ENCODE data around the gene GALNT10.

Gene GALNT10

DNA sequence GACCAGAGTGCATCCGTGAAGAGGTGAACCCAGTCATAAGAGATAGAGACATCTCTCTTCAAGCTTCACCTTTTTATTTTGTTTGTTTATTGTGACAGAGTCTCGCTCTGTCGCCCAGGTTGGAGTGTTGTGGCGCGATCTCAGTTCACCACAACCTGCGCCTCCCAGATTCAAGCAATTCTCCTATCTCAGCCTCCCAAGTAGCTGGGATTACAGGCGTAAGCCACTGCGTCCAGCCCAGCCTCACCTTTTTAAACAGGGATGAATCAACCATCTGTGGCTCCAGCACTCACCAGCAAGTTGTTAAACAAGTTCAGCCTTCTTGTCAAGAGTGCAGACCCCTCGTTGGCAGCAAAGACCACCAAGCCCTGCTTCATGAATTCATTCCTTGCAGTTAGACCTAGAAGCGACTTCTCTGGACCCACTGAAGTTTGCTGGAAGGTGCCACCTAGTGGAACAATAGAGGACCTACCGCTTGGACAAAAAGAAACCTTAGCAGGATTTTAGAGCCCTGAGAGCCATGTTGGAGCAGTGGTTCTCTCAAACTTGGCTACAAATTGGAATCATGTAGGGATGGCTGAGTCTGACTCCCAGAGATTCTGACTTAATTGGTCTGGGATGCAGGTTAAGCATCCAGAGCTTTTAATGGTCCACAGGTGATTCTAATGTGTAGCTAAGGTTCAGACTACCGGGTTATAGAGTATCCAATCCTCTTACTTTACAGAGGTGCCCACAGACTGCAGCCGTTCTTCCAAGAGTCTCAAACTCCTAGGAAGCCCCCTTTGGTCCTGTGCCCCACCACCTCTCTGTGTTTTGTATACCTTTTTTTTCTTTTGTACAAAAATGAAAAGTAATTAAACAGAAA, 10.5 kb upstream of the GALNT10 start:
- peak; percentile 26 for DNase-seq

DNA sequence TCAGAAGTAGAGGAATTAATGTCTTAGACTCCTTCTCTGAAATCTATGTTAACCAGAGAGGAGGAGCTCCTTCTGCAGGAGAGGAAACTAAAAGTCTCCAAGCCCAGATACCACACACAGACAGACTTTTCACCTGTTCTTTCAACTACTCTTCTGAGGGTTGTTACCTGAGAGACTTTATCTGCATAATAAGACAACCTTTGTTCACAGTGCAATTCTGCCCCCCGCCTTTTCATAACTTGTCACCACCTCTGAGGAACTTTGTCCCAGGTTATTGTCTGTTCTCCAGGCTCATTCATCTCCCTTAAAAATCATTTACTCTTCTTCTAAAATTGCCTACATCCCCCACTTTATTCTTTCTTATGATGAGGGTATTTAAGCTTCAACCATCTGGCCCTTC, 9.4 kb upstream of the GALNT10 start:
- DNase-seq: no peak

DNA sequence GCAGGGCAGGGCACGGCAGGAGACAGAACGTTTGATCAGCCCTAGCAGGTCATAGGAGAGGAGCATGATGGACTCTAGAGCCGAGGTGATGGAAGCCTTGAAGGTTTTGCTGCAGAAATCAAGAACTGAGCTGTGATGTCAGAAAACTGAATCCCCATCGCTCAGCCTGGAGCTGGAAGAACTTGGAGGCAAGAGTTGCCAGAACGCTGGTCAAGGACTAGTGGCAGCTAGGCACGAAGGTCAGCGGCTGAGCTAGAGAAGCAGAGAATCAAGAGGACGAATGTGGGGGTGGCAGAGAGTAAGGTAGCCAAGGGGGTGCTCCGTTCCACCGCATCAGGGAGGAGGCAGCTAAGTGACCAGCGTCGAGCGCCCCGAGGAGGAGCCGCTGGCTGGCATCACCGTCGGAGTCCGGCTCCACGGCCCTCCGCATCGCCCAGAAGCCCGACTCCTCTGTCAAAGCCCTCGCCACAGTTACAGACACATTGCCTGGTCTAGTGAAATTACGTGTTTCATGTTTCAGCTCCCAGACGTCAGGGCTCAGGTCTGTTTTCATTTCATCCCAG, 1.2 kb upstream of the GALNT10 start:
- no peak for DNase-seq

DNA sequence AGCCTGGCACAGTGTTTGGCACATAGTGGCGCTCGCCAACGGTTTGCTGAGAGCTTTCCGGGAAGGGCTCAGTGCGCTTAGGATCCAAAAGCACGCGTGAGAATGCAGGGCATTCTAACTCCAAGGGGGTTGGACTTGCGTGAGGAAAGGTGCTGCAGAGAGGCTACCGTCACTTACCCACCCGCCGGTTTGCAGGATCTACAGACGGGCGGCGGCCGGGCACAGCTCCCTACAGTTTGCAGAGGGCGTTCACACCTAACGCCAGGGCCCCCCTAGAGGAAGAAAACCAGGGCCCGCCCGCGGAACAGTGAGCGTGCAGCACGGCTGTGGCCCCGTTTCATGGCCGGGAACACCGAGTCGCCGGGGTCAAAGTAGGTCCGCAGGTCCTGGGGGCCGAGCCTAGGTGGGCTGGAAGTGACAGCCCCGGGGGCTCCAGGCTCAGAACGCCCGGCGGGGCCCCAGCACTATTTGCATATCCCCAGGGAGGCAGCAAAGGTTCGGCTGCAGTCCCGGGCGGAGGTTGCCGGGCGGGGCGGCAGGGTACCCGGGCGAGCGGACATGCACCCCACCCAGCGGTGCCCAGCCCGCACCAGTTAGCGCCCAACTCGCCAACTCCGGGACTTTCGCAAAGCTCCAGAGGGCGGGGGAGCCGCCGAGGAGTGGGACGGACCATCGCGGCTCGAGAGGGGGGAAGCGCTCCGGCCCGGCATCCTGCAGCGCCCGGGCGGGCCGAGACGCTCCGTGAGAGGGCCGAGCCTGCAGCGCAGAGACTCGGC, 526 bp upstream of the GALNT10 start:
- DNase-seq: peak; percentile 83

DNA sequence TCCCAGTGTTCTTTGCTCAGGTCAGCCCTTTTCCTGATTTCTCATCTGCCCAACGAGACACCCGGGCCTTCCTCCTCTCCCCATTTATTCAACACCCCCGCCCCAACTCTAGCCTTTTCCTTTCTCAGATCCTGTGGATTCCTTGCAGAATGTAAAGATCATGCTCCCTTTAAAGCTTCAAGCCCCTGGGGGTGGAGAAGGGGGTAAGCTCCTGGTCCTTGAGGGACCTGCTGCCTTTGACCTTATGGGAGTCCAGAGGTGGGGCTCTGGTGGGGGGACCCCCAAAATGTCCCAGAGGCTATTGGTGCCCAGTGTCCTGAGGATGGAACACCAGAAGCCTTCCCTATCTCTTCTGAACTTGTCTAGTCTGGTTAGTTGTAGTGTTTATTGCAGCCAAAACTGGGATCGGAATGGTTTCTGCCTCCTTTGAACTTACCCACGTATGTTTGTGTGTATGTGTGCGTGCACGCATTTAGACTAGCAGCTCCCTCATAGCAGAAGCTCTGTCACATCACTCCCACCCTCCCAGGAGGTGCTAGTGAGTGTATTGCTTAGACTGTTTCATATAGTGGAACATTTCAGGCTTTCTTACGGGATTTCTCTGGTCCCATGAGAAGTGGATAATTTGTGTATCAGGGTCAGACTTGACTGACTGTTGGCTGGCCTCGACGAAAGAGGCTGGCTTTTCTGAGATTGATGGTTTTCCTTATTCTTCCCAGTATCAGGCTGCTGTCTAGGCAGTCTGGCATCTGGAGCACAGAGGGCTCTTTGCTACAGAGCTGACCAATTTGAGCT, 1.1 kb downstream of the GALNT10 start:
- no peak for DNase-seq

DNA sequence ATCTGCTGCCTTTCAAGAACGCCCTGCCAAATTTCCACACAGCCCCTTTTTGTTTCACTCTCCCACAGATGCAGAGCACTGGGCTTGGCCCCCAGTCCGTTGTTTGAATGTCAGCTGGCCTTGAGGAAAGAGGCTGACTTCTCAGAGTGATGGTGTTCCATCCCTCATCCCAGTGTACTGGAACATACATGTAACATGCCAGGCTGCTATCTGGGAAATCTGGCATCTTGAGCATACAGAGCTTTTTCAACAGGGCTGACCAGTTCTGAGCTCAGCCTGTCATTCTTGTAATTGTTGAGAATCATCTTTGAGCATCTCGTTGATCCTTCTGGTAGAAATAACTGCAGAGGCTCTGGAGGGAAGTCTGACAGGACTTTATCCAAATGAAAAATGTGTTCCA, 2.8 kb downstream of the GALNT10 start:
- DNase-seq: no peak

DNA sequence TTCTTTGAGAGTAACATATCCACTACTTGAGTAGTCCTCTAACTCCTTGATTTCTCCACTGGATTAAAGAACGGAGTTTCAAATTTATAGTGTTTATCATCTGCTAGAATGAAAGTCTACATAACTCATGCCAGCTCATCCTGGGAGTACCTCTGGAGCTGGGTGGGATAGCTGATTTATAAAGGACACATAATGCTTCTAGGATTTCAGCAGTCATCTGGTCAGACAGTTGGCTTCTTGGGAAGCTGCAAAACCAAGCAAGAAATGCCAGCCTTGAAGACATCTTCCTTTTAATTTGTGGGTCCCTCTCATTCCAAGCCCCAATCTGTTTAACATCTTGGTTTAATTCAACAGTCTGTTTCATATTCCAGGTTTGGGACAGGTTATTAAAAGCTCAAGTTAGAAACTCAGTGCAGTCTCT, 3.2 kb downstream of the GALNT10 start:
- no peak for DNase-seq

DNA sequence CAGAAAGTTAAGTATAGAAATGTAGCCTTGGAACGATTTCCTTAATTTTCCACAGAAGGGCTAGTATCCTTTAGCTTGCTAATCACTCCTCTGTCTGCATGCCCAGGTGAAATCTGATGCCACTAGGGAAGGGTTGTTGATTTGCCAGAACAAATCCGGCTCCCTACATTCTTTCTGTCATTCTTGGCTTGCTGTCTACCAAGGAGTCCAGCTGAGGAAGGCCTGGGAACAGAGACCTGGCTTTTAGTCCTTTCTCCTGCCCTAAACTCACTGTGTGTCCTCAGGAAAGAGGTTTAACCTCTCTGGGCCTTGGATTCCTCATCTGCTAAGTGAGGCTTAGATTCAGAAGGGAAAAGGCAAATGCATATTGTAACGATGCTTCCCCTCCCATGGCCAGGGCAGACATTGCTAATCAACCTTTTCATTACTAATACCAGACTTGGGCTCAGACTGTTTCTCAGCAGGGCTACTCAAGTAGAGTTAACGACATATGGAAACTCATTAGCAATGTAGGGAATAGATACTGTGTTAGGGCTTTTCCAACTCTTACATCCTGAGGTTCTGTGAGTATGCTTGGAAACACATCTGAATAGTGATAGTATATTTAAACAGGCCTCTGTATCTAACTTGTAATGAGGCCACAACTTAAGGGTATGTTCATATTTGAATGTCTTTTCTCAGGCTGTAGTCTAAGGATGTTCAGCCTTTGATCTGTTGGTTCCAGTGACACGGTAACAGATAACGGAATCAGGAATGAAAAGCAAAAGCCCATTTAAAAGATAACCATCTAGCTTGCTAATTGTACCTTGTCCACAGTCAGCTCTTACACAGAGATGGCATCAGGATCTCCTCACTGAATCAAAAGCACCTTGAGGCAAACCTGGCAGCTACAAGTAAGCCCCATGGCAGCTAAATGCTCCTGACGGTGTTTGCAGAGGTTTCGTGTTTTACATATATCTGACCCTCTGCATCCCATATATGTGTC, 4.1 kb downstream of the GALNT10 start:
- DNase-seq: no peak

DNA sequence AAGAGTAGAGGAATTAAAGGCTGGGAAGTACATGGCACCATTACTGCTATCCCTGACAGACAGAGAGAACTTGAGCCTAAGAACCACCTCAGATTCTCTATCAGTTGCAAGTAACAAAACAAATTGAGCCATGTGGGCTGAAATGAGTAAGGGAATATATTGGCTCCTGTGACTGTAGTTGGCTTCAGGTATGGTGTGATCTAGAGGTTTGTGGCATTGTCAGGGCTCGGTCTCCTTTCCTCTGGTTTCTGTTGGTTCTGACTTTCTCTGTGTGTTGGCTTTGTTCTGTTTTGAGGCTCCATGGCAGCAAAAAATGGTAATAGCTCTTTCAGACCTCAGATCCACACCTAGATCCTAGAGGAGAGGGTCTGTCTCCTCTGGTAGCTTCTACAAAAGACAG, 5.7 kb downstream of the GALNT10 start:
- DNase-seq: no peak

DNA sequence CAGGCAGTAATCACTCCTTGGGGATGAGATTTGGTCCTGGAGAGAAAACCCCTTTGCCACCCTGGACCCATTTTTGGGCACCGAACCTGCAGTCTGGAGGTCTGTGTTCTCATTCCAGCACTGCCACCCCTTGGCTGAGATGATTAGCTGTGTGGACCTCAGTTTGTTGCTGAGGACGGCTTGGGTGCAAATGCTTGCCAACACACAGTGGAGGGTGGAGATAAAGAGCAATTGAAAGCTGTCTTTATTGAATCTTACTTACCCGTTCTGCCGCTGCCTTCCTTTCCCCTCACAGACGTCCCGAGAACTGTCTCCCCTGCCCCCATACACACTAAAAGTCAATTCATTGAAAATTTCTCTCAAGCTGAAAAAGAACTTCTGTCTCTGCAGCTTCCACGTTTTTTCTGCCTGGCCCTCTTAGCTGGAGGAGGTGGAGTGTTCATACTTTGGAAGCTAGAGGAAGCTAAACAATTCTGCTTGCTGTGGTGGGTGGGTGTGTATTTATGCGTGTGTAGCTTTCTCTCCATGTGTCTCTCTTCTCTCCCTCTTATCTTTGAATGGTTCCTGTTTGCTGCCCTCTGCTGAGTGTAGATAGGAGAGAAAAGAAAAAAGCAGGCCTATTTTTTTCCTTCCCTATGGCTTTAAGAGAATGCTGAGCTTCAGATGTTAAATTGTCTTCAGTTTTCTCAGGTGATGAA, 6.6 kb downstream of the GALNT10 start:
- DNase-seq: no peak

DNA sequence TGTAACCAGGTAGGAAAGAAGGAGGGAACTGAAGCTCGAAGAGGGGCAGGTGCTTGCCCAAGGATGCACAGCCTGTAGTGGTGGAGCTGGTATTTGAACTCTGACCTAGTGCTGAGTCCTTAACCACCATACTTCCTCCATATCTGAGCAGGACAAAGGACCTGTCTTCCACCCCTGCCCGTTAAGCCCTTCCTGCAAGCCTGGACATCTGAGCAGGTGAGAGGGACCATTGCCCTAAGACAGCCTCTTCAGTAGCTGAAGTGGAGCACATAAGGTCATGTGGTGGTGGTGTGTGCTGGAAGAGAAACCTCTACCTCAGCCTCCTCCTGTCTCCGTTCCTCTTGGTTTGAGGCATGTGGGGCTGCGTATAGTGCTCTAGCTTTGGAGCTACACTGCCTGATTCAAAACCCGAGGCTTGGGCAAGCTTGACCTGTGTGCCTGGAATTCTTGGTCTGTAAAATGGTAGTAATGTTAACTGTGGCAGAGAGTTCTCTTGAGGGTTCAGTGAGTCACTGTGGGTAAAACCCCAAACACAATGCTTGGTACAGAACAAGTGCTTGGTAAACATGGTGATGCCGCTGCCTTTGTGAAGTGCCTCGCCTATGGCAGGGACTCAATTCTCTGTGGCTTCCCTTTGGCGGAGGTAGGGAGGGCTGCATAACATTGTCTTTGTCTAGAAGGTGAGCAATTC, 7.4 kb downstream of the GALNT10 start:
- peak; percentile 49 for DNase-seq

DNA sequence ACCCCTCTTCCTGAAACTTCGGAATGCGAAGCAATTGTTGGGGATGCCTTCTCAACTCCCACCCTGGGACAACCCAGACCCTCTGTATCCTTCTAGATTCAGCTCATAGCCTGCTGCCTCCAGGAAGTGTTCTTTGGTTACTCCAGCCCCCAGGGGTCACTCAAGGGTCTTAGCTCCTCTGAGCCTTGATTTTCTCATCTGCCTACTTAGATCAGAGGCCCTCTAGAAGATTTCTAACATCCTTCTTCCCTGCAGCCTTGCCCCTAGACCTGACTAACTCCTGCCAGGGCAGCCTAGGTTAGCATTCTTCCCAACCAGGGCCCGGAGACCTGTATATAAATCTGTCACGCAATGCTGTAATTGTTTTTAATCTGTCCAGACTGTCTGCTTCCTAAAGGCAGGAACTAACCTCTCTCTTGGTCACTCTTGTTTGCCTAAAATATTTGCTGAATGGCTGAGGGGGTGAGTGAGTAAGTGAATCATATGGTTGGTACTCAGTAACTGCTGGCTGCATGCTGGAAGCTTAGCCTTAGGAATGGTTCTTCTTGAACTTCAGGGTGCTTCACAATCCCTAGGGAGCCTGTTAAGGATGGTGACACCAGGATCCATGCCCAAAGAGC, 8.2 kb downstream of the GALNT10 start:
- DNase-seq: no peak

DNA sequence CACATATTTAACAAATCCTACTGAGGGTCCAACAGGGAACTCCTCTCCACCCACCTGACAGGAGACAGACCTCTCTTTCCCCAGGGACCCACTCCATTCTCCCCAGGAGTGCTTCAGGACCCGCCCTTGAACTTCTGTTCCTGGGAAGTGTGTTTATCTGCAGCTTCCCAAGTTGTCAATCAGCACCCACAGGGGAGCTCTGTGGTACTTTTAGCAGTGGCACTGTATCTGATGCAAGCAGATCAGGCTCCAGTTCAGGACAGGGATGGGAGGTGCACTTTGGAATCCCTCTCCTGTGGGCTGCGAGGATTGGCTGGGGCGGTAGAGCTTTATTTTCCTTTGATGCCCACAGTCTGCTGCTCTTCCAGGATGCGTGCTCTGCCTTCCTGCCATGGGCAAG, 8.7 kb downstream of the GALNT10 start:
- no peak for DNase-seq

DNA sequence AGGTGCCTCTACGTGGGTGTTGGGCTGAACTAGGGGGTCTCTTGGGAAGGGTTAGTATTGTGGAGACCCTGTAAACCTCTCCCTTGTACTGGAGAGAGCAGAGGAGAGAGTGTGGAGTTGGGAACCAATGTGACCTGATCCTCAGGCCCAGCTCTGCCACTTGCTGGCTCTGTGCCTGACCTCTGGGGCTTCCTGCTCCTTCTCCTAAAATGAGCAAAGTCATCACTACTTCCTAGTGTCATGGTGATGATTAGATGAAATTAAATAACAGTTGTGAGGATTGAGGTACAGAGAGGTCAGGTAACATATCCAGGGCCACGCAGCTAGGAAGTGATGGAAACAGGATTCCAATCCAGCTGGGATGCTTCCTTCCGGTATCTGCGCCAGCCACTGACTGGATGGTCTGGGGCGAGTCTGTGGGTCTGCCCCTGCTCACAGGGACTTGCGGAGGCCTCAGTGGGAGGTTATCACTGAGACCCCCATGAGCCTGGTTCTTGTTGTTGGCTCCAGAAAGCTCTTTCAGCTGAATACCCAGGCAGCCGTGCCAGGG, 9.2 kb downstream of the GALNT10 start:
- DNase-seq: no peak

DNA sequence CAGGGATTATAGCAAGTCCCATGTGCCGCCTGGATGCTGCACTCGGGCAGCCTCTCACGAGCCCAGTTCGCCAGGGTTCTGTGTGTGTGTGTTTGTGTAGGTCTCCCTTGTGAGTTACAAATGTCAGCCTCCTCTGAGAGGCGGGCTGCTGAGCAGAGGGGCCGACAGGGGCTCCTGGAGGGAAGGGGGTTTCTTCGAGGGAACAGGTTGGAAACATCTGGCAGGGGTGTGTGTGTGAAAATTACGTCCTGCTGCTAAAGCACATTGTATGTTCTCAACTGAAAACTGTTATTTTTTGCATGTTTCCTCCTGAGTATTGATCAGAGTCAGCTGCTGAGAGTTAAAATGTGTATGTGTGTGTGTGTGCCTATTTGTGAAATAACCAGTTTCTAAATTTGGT, 9.7 kb downstream of the GALNT10 start:
- DNase-seq: no peak

DNA sequence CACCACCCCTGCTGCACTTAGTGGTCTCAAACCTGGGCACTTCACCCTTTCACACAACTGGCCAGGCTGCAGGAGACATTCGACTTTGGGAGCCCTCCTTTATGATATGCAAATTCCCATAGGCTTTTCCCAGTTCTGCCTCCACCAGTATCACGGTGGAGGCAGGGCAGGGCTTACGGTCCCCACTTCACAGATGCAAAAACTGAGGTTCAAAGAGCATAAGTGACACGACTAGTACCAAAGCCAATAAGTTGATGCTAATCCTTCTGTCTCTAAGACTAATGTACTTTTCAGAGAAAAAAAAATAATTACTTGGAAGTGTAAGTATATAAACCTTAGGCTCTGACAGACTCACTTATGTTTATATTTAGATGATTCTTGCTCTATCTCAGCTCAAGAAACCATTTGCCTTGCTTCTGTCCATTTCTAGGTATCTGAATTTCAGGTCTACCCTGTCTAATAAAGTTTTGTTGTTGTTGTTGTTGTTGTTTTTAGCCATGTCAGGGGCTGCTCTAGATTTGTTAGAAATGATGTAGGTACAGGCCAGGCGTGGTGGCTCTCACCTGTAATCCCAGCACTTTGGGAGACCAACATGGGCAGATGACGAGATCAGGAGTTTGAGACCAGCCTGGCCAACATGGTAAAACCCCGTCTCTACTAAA, 10.7 kb downstream of the GALNT10 start:
- DNase-seq: no peak

DNA sequence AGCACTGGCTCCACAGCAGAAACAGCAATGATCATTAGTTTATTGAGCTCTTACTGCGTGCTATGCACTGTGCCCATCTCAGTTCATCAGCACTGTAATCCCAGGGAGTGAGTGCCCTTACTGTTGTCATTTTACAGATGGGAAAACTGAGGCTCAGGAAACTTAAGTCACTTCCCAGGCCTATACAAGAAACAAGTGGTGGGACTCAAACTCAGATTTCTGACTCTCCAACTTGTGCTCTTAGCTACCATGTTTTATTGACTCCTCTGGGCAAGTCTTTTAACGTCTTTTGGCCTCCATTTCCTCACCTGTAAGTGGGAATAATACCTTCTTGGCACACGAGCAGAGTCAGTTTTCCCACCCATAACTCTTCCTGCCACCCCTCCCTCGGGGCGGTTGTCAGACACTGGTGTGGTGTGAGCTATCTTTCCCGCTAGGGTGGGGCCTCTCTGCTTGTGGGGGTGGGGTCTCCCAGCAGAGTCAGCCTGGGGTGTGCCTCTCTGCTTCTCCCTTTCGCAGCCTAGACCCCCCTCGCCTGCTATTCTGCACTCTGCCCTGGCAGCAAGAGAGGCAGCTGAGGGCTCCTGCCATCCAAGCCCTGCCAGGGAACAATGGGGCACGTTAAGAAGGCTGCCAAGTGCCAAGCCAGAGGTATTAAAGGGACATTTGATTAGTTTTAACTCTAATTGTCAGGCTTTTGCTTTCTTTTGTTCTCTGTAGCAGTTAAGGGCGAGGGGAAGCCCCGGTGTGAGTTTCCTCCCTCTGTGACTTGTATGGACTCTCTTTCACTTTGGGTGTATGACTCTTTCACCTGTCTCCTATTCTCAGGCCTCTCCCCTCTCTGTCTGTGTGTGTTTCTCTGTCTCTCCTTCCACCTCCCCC, 12.1 kb downstream of the GALNT10 start:
- DNase-seq: no peak

Data from NK-92 treated with Interleukin-12 subunit alpha and Interleukin-12 subunit beta, amount 100 ng/mL, for 24 hours (cell line).